Fibroblast of pulmonary artery (primary cell): Measurements from ENCODE around the gene ARHGAP24.
A peak's percentile ranks its signal among the peaks of the same experiment; 100 is the strongest.
"Not testable (repeated sequence)": the region's sequence is repeated elsewhere in the genome, so short reads cannot be mapped to it uniquely, and the experiment has no call there.

Experiments used
- DNase-seq: peaks from one replicate; pipeline ENCODE4 v3.0.0-alpha.2; 2010; ENCODE audit warnings: low read depth
- H3K4me3 ChIP-seq: replicated peaks from 2 replicates; pipeline ENCODE4 v1.5.1; 2011; ENCODE audit warnings: low read depth, mild to moderate bottlenecking, control low read depth, low read length, moderate library complexity
- TF ChIP-seq, protein P1 (sequence below): IDR thresholded peaks from 2 replicates; pipeline ENCODE4 v1.5.1; 2011; ENCODE audit warnings: mild to moderate bottlenecking, control low read depth, low read length, inconsistent platforms; ENCODE audit errors: missing control alignments

The ARHGAP24 gene

DNA sequence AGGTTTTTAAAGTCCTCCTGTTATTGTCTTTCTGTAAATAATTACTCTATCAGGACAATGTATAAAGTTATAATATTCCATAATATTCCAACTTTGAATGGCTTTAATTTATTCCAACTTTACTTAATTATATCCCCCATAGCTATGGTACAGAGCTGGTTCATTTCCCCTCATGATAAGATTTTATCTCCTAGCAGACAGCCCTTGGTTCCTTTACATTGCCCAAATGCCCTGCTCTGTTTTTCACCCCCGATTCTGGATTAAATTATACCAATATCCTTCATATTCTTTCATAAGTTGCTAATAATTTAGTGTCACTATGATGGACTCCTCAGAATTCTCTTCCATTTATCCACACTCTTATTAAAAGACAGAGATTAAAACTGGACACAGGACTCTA, 544.4 kb downstream of the ARHGAP24 start:
- TF ChIP-seq, protein P1, sequence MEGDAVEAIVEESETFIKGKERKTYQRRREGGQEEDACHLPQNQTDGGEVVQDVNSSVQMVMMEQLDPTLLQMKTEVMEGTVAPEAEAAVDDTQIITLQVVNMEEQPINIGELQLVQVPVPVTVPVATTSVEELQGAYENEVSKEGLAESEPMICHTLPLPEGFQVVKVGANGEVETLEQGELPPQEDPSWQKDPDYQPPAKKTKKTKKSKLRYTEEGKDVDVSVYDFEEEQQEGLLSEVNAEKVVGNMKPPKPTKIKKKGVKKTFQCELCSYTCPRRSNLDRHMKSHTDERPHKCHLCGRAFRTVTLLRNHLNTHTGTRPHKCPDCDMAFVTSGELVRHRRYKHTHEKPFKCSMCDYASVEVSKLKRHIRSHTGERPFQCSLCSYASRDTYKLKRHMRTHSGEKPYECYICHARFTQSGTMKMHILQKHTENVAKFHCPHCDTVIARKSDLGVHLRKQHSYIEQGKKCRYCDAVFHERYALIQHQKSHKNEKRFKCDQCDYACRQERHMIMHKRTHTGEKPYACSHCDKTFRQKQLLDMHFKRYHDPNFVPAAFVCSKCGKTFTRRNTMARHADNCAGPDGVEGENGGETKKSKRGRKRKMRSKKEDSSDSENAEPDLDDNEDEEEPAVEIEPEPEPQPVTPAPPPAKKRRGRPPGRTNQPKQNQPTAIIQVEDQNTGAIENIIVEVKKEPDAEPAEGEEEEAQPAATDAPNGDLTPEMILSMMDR = no peak
- DNase-seq = no peak
- no peak overlapping the region for H3K4me3 ChIP-seq

DNA sequence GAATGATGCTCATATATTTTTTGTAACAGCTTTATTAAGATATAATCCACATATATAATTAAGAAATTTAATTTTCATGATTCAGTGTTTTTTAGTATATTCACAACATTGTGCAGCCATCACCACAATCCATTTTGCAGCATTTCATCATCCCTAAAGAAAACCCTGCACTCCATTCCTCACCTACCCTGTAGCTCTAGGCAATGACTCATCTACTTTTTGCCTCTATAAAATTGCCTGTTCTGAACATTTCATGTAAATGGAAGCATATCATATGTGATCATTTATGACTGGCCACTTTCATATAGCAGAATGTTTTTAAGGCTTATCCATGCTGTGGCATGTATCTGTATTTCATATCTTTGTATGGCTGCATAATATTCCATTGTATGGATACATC, 545.0 kb downstream of the ARHGAP24 start:
- H3K4me3 ChIP-seq = no peak overlapping the region
- DNase-seq = no peak
- TF ChIP-seq, protein P1 = no peak

- not testable (repeated sequence) for DNase-seq, H3K4me3 ChIP-seq
Measured at GRCh38 chr4:86021671-86022070, 546.7 kb downstream of the ARHGAP24 start.

- no peak overlapping the region for H3K4me3 ChIP-seq
- no peak for DNase-seq
- TF ChIP-seq, protein P1 = no peak
Measured at GRCh38 chr4:86026720-86027119, 551.8 kb downstream of the ARHGAP24 start.

DNA sequence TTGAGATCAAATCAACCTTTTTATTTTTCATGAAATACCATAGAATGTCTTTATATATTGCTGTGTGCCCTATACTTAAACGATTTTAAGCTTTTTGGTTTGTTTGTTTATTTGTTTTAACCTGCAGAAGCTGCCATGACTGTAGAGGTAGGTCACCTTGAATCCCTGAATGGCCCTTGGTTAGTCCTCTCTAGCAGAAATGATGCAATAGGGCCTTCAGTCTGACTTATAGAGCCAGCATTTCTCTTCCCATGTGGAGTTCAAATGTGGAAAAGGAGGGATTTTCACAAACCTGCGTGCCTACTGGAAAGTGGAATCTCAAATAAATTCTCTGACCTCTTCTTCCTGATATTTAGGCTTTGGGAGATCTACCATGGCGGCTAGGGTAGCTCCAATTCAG, 557.0 kb downstream of the ARHGAP24 start:
- peak; percentile 28 for DNase-seq
- TF ChIP-seq, protein P1 = no peak
- H3K4me3 ChIP-seq = no peak overlapping the region

DNA sequence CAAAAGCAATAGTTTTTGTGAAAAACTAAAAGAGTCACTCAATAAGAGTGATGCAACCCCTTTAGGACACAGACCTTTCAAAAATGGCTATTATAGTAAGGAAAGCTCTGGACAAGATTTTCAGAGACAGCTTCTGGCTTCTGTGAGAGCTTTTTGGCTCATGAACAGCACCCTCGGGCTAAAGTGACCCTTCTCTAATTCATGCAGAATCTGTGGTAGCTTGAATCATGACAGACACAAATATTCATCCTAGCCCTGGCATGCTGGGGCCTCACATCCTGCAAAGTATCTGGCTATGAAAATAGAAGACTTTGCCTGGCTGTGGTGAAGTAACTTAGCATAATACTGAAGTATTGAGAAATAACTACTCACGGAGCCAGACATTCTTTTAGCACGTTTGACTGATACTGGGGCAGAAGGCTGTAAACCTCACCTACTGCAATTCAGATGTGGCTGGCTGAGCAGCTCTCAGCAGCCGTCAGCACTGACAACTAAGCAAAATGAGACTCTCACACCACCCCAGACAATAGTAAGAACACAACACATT, 557.6 kb downstream of the ARHGAP24 start:
- no peak overlapping the region for H3K4me3 ChIP-seq
- DNase-seq = peak; percentile 93
- TF ChIP-seq, protein P1 = no peak

DNA sequence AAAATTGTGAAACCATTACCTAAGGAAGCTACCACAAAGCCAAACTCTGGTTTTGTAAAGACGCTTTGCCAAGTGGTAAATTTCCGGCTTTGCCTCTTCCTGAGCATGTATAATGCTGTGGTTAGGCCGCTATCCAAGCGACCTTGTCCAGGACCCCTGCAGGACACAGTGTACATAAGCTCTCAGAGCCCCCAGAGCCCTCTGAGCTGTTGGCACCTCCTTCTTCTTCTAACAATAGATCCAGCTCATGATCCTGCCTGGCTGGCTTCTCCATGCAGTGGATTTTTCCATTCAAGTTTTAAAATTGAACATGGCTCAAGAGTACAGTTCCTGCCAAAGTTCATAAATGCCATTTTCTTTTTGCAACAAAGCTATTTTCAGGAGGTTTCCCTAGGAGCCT, 558.2 kb downstream of the ARHGAP24 start:
- H3K4me3 ChIP-seq = no peak overlapping the region
- TF ChIP-seq, protein P1 = peak; percentile 6
- peak; percentile 94 for DNase-seq
